Measurements from ENCODE around the gene HDAC1. TPM values are rescaled to one million over a fixed set of nuclear protein-coding genes. Genes with fewer than 3 reads are reported as not detected.
A peak's percentile ranks its signal among the peaks of the same experiment; 100 is the strongest.
"Not testable (repeated sequence)": the region's sequence is repeated elsewhere in the genome, so short reads cannot be mapped to it uniquely, and the experiment has no call there.

HDAC1 gene
- total RNA-seq = 54.7 TPM

DNA sequence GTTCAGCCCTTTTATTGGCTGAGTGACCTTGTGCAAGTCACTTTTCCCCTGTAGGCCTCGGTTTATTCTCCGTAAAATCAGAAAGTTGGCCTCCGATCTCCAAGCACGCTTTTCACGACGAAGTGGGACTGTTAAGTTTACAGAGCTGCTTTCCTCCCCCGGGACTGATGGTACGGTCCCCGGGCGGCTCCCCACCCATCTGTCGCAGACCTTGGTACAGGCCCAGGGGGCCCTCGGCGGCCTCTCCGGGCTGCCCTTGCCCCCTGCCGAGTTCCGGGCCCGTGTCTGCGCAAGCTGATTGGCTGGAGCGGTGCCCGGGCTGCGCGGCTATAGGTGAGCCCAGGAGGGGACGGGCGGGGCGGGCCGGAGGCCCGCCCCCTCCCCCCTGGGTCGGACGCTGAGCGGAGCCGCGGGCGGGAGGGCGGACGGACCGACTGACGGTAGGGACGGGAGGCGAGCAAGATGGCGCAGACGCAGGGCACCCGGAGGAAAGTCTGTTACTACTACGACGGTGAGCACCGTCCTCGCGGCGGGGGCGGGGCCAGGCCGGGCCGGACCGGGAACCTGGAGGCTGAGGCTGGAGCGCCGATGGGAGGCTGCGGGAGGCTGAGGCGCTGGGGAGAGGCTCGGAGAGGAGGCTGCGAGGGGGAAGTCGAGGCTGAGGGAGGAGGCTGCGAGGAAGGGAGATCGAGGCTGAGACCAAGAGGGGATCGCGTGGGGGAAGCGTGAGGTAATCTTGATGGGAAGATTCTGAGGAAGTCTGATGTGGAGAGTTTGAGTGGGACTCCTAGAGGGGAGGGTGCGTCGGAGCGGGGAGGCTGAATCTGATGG lies at the start of gene HDAC1:
HDAC1 (plus strand) TSS at position 376 of the 831 bp plus-strand sequence; CDS start at position 463, 87 bp downstream.
- ATAC-seq (peak; percentile 96), DNase-seq (ENCODE audit: low spot score) (peak; percentile 94)
- intact Hi-C loops (cut with DNase I) = no loop called here

DNA sequence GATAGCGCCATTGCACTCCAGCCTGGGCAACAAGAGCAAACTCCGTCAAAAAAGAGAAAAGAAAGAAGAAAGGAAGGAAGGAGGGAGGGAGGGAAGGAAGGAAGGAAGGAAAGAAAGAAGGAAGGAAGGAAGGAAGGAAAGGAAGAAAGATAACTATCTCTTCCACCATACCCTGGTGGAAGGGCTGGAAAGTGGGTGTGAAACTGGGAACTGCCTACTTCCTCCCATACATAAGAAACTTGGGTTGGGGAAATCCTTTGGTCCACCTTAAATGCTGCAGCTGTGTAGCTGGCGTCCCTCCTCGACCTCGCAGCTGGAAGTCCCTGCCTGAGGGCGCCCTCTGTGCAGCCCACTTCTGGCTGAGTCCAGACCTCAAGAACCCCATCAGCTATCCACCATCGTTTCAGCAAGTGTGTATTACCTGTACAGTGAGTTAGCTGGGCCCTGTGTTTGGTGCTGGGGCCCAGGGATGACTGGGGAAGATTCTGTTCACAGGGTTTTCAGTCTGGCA lies 49.5 kb upstream of the HDAC1 start:
- no peak for DNase-seq (ENCODE audit: low spot score)
- no peak for ATAC-seq
- intact Hi-C loops (cut with DNase I) = no loop called here

DNA sequence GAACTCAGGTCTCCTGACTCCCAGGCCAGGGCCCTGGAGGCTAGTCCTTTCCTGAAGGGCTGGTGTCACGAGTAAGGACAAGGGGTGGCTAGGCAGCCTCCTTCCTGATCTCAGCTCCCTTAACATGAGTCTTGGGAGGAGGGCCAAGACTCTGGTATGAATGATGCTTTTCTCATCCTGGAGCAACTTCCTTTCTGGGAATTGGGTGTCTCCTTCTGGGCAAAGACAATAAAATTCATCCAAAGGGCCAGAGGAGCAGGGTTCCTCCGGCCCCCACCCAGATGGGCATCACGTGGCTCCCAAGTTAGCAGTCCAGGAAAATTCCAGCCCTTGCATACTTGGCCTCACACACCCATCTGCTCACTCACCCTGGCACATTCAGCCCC lies 45.0 kb upstream of the HDAC1 start, which contains the start of gene FAM167B:
FAM167B (plus strand) TSS at position 335 of the 386 bp plus-strand sequence. CDS start 200 bp downstream, outside the sequence.
- ATAC-seq (peak; percentile 85), DNase-seq (ENCODE audit: low spot score) (no peak)
- intact Hi-C loops (cut with DNase I) = no loop called here

DNA sequence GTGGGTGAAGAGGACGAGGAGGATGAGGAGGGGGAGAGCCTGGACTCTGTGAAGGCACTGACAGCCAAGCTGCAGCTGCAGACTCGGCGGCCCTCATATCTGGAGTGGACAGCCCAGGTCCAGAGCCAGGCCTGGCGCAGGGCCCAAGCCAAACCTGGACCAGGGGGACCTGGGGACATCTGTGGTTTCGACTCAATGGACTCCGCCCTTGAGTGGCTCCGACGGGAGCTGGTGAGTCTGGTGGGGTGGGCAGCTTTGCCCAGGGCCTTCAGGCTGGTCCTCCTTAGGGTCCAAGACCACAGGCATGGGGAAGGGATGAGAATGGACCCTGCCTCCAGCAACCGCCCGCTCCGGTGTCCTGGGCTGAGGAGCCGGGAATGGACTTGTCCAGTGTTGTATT lies 44.4 kb upstream of the HDAC1 start:
- ATAC-seq (peak; percentile 16), DNase-seq (ENCODE audit: low spot score) (no peak)
- intact Hi-C loops (cut with DNase I) = no loop called here

DNA sequence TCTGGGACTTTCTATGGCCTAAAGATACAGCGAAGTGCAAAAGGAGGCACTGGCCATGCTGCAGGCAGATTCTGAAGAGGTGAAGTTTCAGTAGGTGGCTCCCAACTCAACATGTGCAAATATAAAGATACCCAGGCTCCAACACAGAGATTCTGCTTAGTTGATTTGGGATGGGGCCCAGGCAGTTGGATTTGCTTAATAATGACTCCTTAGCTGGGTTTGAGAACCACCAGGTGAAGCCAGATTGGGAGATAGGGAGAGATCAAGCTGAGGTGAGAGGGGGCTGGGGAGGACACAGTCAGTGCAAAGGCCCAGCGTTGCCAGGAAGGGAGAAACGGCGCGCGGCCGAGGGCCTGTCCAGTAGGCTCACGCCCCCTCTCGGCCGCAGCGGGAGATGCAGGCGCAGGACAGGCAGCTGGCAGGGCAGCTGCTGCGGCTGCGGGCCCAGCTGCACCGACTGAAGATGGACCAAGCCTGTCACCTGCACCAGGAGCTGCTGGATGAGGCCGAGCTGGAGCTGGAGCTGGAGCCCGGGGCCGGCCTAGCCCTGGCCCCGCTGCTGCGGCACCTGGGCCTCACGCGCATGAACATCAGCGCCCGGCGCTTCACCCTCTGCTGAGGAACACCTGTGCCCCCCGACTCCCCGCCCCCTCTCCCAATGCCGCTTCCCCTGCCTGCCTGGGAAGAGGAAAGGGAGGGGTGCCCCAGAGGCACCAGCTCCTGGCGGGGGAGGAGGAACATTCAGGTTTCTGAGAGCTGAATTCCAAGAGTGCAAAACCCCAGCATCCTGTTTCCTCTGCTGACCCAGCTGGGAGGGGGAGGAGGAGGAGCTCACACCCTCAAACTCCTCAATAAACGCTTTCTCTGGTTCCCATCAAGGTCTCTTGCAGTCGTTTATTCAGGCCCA lies 43.6 kb upstream of the HDAC1 start:
- intact Hi-C loops (cut with DNase I) = no loop called here
- DNase-seq (ENCODE audit: low spot score) (peak; percentile 86), ATAC-seq (peak; percentile 62)

DNA sequence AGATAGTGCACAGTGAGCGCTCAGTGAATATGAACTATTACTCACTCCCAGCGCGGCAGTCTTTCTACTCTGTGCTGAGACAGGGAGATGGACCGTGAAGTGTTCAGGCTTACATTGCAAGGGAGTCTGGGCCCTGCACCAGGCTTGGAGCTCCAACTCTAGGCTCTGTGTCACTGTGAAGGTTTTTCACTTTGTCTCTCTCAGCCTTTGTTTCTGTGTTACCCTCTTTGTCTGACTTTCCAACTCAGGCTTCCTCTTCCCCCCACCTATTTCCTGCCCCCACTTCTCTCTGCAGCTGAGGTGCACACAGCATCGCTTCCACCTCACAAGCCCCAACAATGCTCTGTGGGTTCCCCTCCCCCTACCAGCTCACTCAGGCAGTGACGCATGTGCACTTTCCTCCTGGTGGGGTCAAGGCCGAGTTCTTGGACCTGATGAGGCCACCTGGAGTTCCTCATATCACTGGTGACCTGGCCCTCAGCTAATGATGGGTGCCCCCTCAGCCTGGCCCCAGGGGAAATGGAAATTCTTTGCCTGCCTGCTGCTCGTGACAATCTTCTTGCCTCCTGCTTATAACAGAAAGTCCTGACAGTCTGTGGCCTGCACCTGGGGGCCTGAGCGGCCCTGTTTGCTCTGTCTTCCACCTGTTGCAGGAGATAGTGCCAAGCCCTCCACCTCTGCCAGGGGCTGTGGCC lies 41.9 kb upstream of the HDAC1 start:
- ATAC-seq (peak; percentile 20), DNase-seq (ENCODE audit: low spot score) (no peak)
- intact Hi-C loops (cut with DNase I) = no loop called here

DNA sequence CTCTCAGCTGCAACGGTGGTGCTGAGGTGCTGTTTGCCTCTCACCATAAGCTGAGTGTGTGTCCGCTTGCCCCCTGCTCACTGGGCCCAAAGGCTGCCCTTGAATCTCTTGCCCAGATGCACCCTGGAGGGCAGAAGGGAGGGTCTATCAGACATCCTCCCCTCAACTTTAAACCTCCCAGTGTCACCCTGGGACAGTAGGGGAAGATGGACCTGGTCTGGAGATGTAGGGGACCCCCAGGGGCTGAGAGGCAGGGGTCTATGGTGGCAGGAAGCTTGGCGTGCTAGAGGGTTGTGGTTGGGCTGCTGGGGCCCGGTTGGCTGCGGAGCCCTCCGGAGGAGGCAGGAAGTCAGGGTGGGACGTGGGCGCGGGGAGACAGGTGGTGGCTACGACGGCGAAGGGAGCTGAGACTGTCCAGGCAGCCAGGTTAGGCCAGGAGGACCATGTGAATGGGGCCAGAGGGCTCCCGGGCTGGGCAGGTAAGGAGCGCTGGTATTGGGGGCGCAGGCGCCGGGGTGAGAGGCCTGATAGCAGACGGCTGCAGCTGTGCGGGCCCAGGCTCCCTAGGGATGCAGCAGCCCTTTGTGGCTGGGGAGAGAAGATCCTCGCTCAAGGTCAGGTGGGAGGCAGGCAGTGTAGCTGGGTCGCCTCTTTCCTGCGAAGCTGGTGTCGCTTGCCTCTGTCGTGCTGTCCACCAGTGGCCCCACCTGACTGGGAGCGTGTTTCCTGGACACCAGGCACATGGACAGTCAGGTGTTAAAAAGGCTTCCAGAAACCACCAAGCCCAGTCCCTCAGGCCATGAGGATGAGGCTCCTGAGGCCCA lies 40.8 kb upstream of the HDAC1 start, which contains the start of gene LCK:
LCK (plus strand) TSS at position 373 of the 824 bp plus-strand sequence. CDS start 23,065 bp downstream, outside the sequence.
- ATAC-seq (no peak), DNase-seq (ENCODE audit: low spot score) (no peak)
- intact Hi-C loops (cut with DNase I) = no loop called here

DNA sequence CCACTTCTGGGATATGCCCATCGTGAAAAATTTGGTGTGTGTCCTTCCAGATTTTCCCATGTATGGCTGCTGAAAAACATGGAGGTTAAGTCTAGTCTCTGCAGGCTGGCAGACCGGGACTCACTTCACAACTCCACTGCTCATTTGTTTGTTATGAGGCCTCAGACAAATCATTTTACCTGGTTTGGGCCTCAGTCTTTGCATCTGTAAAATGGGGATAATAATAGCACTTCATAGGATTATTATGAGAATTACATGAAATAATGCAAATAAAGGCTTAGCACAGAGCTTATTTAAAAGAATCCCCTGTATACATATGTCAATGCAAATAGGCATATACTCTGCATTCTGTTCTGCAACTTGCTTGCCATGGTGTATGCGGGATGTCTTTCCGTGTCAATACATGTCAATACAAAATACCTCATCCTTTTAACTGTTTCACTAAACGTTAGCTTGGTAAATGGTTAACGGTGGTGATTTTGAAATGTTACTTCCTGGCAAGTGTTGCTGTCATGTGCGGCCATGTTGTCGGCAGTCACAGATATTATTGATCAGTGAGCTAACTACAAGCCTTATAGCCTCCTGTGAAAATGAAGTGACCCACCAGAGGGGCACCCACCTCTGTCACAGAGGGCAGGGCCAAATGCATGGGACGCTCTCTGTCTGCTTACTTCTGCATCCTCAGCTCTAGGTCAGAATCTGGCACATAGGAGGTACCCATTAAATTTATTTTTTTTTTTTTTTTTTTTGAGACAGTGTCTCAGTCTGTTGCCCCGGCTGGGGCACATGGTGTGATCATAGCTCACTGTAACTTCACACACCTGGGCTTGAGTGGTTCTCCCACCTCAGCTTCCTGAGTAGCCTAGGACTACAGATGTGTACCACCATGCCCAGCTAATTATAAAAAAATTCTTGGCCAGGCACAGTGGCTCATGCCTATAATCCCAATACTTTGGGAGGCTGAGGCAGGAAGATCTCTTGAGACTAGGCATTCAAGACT lies 36.5 kb upstream of the HDAC1 start:
- DNase-seq (ENCODE audit: low spot score) (no peak), ATAC-seq (no peak)
- intact Hi-C loops (cut with DNase I) = no loop called here

DNA sequence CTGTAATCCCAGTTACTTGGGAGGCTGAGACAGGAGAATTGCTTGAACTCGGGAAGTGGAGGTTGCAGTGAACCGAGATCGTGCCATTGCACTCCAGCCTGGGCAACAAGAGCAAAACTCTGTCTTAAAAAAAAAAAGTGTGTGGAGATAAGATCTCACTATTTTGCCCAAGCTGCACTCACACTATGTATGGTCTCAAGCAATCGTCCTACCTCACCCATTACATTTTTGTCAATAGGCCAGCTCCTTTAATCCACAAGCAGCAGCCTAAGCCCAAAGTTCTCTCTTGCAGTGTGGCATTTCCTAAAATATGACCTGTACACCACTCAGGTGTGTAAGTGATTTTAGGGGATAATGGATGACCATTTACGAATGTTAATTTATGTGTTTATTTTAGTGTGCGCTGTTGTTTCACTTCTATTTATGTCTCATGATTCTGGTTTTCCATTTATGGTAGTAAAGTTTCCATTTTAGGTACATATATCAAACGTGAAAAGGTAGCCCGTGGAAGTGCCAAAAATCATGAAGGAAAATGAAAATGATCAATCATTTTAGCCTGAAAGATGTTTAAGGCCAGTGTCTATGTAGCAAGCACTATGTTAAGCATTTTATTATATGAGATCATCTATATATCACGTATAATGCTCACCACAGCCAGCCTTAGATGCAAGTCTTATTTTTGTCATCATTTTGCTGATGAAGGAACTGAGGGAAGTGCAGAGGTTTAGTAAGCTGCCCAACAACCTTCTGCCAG lies 35.2 kb upstream of the HDAC1 start:
- intact Hi-C loops (cut with DNase I) = no loop called here
- DNase-seq (ENCODE audit: low spot score) (no peak), ATAC-seq (no peak)

DNA sequence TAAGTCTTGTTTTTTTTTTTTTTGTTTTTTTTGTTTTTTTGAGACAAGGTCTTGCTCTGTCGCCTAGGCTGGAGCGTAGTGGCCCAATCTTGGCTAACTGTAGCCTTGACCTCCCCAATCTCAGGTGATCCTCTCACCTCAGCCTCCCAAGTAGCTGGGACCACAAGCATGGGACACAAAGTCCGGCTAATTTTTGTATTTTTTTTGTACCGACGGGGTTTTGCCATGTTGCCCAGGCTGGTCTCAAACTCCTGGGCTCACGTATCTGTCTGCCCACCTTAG lies 34.7 kb upstream of the HDAC1 start:
- no peak for ATAC-seq
- no peak for DNase-seq (ENCODE audit: low spot score)
- intact Hi-C loops (cut with DNase I) = no loop called here

DNA sequence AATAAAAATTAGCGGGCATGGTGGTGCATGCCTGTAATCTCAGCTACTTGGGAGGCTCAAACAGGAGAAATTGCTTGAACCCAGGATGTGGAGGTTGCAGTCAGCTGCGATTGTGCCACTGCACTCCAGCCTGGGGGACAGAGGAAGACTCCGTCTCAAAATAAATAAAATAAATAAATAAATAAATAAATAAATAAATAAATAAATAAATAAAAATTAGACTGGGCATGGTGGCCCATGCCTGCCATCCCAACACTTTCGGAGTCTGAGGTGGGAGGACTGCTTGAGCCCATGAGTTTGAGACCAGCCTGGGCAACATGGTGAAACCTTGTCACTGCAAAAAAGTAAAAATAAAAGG lies 28.7 kb upstream of the HDAC1 start:
- ATAC-seq; intact Hi-C loops (cut with DNase I); DNase-seq (ENCODE audit: low spot score): not testable (repeated sequence)

DNA sequence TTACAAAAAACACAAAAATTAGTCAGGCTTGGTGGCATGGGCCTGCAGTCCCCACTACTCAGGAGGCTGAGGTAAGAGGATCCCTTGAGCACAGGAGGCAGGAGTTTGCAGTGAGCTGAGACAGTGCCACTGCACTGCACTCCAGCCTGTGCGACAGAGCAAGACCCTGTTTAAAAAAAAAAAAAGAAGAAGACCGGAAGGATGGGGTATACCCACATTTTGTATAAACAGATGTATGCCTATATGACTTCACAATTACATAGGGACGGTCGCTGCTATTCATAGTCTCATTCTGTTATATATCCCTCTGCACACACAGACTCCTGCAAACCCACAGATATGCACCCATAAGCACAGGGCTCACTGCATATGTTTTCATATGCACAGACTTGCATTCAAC lies 28.1 kb upstream of the HDAC1 start:
- ATAC-seq (no peak), DNase-seq (ENCODE audit: low spot score) (no peak)
- intact Hi-C loops (cut with DNase I) = no loop called here

DNA sequence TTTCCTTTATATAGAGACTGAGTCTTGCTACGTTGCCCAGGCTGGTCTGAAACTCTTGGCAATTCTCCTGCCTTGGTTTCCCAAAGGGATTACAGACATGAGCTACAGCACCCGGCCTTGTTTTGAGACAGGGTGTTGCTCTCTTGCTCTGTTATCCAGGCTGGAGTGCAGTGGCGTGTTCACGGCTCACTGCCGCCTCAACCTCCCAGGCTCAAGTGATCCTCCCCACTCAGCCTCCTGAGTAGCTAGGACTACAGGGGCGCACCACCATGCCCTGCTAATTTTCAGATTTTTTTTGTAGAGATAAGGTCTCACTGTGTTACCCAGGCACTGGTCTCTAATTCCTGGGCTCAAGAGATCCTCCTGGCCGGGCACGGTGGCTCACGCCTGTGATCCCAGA lies 26.0 kb upstream of the HDAC1 start:
- ATAC-seq (no peak), DNase-seq (ENCODE audit: low spot score) (no peak)
- intact Hi-C loops (cut with DNase I) = no loop called here

DNA sequence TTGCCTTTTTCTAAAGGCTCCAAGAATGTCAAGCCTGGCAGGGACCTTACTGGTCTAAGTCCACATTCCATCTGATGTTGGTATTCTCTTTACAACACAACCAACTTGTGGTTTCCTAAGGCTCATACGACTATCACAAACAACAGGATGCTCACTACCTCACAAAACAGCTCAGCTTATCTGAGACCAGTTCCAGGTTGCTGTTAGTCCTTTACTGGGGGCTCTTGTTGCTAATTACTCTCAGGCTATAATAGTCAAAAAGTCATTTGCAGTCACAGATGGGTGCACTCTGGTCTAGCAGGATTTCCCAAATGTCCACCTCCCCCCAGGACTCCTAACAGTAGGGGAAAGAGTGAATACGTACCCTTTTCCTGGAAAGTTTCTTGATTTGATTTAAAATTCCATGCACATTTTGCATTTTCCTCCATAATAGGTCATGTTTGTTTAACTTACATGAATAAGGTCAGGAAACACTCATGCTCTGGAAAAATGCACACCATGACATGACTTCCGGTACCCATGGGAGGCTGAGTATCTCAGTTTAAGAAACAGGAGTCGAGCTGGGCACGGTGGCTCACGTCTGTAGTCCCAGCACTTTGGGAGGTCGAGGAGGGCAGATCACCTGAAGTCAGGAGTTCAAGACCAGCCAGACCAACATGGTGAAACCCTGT lies 24.8 kb upstream of the HDAC1 start:
- ATAC-seq = no peak
- intact Hi-C loops (cut with DNase I) = no loop called here
- DNase-seq (ENCODE audit: low spot score) = no peak

DNA sequence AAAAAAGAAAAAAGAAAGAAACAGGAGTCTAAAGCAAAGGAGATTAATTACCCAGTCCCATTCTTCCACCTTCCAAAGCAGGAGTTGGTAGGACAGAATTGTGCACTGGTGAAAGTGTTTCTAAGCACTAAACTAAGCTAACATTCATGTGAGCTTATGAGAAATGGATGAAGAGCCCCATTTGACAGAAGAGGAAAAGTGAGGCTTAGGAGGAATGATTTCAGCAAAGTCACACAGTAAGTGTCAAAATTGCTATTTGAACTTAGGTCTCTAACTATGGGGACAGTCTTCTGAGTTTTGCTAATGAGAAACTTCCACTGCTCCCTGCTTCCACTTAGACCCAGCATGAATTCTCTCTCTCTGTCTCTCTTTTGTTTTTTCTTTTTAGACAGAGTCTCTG lies 22.1 kb upstream of the HDAC1 start:
- intact Hi-C loops (cut with DNase I) = no loop called here
- ATAC-seq = no peak
- DNase-seq (ENCODE audit: low spot score) = no peak

All from sciatic nerve (tissue), 2 donors.